ENCODE data around the gene UBQLN2.

DNA sequence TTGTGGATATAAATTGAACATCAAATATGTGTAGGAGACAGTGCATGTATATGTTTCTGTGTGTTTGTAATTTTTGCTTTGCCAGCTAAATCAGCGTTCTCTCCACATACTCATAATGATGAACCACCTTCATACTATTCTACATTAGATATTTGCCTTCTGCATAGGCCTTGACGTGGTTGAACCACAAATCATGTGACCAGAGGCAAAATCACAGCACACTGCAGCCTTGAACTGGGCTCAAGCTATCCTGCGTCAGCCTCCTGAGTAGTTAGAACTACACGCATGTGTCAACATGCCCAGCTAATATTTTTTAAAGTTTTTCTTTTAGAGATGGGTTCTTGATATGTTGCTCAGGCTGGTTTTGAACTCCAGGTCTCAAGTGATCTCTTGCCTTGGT lies 9.5 kb downstream of the UBQLN2 start:
- TF ChIP-seq, protein P1, sequence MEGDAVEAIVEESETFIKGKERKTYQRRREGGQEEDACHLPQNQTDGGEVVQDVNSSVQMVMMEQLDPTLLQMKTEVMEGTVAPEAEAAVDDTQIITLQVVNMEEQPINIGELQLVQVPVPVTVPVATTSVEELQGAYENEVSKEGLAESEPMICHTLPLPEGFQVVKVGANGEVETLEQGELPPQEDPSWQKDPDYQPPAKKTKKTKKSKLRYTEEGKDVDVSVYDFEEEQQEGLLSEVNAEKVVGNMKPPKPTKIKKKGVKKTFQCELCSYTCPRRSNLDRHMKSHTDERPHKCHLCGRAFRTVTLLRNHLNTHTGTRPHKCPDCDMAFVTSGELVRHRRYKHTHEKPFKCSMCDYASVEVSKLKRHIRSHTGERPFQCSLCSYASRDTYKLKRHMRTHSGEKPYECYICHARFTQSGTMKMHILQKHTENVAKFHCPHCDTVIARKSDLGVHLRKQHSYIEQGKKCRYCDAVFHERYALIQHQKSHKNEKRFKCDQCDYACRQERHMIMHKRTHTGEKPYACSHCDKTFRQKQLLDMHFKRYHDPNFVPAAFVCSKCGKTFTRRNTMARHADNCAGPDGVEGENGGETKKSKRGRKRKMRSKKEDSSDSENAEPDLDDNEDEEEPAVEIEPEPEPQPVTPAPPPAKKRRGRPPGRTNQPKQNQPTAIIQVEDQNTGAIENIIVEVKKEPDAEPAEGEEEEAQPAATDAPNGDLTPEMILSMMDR (IDR thresholded peaks at IDR 0.05; ENCODE audit: low read depth, low read length, poor library complexity, severe bottlenecking) = no peak
- TF ChIP-seq EZH2phosphoT487 (IDR thresholded peaks at IDR 0.05; ENCODE audit: borderline replicate concordance, low read length) = no peak

Data from DOHH2 (cell line).